LNCaP clone FGC (cell line): ENCODE results near the gene LILRB5.
"Not testable (repeated sequence)": the region's sequence is repeated elsewhere in the genome, so short reads cannot be mapped to it uniquely, and the experiment has no call there.

Experiments
- DNase-seq: peaks from one replicate; pipeline ENCODE4 v3.0.0-alpha.2; 2011; ENCODE audit warnings: low read depth
- H3K4me3 ChIP-seq: 2 replicates; pipeline ENCODE4 v1.5.1; 2011; ENCODE audit warnings: mild to moderate bottlenecking, low read depth, low read length, control low read depth
- TF ChIP-seq, protein P1 (sequence below): IDR thresholded peaks from 2 replicates; pipeline ENCODE4 v1.5.1; 2012; ENCODE audit warnings: mild to moderate bottlenecking; ENCODE audit not compliant: control insufficient read depth, insufficient read depth; ENCODE audit errors: extremely low read depth

Gene LILRB5

DNA sequence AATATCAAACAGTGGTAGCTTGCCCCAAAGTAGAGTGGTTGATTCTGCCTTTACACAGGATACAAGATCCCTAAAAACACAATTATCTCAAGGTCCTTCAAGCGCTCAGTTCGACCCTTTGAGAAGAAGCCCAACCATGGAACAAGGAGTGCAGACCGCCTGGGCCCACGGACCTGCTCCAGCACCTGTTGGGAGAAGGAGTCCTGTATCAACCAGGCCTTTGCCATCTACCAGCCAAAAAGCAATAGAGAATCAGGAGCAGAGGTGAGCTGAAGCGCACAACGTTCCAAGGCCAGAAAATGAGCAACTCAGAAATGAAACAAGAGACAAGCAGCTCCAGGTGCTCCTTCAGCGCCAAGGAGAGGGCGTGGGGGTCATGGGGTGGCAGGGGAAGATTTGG lies 27.9 kb downstream of the LILRB5 start:
- no peak for DNase-seq
- no peak overlapping the region for H3K4me3 ChIP-seq
- TF ChIP-seq, protein P1, sequence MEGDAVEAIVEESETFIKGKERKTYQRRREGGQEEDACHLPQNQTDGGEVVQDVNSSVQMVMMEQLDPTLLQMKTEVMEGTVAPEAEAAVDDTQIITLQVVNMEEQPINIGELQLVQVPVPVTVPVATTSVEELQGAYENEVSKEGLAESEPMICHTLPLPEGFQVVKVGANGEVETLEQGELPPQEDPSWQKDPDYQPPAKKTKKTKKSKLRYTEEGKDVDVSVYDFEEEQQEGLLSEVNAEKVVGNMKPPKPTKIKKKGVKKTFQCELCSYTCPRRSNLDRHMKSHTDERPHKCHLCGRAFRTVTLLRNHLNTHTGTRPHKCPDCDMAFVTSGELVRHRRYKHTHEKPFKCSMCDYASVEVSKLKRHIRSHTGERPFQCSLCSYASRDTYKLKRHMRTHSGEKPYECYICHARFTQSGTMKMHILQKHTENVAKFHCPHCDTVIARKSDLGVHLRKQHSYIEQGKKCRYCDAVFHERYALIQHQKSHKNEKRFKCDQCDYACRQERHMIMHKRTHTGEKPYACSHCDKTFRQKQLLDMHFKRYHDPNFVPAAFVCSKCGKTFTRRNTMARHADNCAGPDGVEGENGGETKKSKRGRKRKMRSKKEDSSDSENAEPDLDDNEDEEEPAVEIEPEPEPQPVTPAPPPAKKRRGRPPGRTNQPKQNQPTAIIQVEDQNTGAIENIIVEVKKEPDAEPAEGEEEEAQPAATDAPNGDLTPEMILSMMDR = no peak

DNA sequence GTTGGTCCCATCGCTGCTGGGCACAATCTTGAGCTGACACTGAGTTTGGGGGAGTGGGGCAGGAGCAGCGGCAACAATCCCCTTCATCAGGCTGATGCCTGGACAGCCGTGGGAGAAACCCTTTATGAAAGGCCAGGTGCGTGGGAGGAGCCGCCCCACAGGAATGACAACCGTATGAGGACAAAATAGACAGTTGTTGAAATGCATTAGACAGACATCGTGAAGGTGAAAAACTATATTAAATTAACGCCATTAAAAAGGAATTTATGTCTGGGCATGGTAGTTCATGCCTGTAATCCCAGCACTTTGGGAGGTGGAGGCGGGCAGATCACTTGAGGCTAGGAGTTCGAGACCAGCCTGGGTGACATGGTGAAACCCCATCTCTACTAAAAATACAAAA lies 32.5 kb downstream of the LILRB5 start:
- not testable (repeated sequence) for DNase-seq, H3K4me3 ChIP-seq

DNA sequence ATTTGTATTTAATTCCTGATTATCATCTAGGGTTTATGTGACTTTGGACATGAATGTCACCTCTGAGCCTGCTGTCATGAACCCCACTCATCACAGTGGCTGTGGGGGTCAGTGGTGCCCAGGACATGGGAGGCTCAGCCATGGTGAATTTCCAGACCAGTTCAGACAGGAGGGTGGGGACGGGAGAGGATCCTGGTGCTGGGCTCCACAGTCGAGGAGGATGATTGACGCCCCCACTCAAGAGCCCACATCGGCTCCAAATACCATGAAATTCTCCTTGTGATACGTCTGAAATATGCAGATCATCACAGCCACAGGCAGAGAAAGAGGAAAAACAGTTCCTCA lies 33.2 kb downstream of the LILRB5 start:
- not testable (repeated sequence) for H3K4me3 ChIP-seq, DNase-seq

DNA sequence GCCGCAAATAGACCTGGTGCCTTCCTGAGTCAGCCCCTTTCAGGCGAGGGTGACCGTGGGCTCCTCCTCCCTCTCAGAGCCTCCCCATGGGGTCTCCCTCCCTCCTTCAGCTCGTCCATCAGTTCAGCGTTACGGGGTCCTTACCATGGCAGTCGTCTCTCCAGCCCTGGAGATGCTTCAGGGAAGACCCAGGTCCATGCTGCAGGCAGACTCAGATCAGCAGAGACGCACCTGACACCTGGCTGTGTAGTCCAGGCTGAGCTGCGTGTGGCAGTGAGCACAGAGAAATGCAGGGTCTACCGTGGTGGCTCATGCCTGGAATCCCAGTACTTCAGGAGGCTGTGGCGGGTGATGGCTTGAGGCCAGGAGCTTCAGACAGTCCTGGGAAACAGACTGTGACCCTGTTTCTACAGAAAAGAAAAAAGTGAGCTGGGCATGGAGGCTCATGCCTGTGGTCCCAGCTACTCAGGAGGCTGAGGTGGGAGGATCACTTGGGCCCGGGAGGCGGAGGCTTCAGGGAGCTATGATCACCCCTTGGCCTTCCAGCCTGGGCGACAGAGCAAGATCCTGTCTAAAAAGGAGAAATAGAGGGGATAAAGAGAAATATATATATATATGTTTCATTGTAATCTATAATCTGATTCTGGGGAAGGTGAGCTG lies 33.7 kb downstream of the LILRB5 start:
- H3K4me3 ChIP-seq = not testable (repeated sequence)

DNA sequence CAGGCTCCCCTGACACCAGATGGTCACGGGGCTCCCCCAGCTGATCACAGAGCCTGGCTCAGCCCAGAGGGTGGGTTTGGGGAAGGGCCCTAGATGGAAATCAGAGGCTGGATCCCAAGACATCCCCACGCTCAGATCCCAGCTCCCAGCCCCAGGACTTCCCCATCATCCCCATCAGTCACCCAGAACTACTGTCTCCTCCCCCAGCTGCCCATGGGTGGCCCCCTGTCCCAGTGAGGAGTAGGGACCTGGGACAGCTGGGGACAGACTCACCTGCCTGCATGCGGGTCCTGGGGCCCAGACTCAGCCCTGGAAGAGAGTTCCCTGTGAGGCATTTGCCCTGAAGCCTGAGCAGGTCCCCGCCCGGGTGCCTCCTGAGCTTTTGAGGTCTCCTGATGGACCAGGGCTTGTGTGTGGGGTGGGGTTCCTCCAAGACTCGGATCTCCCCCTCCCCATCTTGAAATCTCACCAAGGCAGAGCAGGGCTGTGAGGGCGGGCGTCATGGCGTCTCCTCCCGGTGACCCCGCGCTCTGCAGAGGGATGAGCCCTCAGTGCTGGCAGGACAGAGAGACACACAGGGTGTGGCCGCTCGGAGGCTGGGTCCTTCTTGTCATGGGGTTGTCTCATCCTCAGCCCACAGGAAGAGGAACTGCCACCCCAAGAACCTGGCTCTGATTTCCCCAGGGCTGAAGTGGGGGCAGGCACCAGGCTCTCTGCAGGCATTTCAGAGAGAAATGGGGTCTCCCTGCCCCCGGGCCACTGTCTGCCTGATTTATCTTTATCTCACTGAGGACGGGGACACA lies 34.4 kb downstream of the LILRB5 start, which contains the start of gene LILRB3:
Gene LILRB3, minus strand, starts transcription at position 534 of the 803 bp plus-strand sequence. Its CDS starts 31 bp downstream, at position 503.
- DNase-seq, H3K4me3 ChIP-seq: not testable (repeated sequence)

More for the DNA sequence above, 33.7 kb downstream of the LILRB5 start:
- not testable (repeated sequence) for DNase-seq

DNA sequence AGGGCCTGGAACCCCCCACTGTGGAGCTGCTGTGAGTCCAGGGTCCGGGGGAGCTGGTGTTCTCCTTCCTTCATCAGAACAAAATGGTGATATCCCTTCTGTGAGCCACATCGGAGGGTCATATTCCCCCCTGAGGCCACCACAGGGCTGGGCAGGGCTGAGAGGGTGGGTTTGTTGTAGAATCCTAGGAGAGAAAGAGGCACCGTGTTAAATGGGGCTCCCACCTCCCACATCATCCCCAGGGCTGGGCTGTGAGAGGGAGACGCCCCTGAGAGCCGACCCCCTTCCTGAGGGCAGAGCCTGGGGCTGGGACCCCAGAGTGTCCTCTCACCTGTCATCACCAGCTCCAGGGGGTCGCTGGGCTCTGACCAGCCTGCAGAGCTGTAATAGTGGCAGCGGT lies 35.1 kb downstream of the LILRB5 start:
- not testable (repeated sequence) for DNase-seq, H3K4me3 ChIP-seq

DNA sequence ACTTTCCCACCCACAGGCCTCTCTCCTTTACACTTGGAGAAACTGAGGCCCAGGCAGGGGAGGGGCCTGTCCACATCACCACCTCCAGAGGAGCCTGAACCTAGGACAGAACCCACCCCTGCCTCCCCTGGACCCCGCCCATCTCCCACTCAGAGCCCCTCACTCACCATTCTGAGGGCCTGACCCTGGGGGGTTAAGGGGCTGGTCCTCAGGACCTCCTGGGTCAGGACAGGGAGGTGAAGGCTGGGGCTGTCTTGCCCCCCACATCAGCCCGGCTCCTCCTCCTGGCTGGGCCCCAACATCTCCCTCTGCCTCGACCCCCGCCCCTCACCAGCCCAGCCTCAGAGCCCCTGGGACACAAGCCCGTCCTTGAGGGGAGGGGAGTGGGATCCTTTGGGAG lies 37.4 kb downstream of the LILRB5 start:
- DNase-seq = not testable (repeated sequence)

DNA sequence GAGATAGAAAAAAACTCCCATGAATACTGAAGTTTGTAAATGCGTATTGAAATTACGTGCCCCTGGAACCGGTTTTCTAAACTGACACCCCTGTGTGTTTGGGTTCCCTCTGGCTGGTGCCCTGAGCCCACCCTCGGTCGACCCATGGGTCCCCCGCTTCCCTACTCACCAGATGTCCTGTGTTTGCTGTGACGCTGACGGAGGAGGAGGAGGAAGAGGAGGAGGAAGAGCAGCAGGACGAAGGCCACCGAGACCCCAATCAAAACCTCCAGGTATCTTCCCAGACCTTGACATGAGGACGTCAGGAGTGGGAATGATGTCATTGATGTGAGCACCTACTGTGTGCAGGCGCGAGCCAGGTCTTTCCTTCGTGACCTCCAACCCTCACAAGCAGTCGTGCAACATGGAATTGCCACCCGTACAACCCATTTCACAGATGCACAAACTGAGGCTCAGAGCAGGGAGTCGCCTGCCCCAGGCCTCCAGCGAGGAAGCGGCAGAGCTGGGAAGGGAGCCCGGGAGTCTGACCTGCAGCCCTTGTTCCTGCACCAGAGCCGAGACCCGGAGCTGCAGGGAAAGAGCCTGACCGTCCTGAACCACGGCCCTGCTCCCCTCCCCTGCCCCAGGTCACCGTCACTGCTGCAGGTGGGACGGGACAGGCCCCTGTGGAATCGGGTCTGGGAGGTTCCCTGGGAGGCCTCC lies 38.0 kb downstream of the LILRB5 start:
- TF ChIP-seq, protein P1 = no peak
- no peak for DNase-seq
- no peak overlapping the region for H3K4me3 ChIP-seq

More for the DNA sequence above, 37.4 kb downstream of the LILRB5 start:
- H3K4me3 ChIP-seq = not testable (repeated sequence)

DNA sequence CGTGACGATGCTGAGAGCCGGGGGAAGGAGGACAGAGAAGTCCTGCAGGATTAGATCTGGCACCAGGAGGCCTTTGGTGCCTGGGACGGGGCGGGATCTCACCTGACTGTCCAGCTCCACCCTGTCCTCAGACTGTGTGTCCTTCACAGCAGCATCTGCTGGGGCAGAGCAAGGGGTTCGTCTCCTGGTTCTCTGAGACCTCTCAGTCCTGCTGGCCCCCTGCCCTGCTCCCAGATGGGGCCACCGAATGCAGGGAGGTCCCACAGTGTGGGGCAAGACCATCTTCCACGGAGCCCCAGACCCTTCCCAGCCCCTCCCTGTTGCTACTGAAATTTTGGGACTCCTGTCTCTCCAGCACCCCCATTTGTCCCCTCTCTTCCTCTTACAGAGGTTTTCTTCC lies 38.8 kb downstream of the LILRB5 start:
- DNase-seq = no peak
- TF ChIP-seq, protein P1 = no peak
- H3K4me3 ChIP-seq = no peak overlapping the region

DNA sequence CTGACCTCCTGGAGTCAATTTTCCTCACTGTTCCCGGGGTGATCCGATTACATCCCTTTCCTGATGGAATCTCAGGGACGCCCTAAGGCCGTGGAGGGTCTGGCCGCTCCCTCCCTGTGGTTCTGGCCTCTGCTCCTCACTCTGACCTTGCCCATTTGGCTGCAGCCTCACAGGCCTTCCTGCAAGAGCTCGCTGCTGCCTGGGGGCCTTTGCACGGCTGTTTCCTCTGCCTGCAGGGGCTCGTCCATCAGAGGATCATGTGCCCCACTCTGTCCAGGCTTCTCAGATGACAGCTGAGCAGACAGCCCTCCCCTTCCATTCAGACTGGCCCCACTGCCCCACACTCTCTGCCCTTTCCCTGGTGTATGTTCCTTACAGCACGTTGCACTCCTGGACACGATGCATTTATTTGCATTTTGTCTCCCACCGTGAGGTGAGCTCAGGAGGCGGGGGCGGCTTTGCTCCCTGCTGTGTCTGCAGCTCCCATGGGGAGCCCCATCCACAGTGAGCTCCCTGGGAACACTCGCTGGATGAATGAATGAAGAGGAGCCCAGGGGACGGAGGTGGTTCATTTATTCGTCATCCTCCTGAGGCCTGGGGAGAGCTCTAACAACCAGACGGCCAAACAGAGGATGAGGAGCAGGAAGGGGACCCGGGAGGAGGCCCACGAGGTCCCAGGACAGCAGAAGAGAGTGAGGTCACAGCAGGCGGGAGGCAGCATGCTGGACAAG lies 39.4 kb downstream of the LILRB5 start:
- H3K4me3 ChIP-seq, DNase-seq: not testable (repeated sequence)
